Measurements from ENCODE around the gene COPS7A.
A peak's percentile ranks its signal among the peaks of the same experiment; 100 is the strongest.
"Not testable (repeated sequence)": the region's sequence is repeated elsewhere in the genome, so short reads cannot be mapped to it uniquely, and the experiment has no call there.

Gene COPS7A

DNA sequence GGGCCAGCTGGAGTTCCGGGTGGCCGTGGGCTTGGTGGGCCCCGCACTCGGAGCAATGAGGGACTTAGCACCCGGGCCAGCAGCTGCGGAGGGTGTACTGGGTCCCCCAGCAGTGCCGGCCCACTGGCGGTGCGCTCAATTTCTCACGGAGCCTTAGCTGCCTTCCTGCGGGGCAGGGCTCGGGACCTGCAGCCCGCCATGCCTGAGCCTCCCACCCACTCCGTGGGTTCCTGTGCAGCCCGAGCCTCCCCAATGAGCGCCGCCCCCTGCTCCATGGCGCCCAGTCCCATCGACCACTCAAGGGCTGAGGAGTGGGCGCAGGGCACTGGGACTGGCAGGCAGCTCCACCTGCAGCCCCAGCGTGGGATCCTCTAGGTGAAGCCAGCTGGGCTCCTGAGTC is 15.5 kb upstream of the COPS7A start:
- H3K9me3 ChIP-seq (ENCODE audit: control insufficient read depth, low read length); H3K36me3 ChIP-seq (ENCODE audit: control insufficient read depth, insufficient read depth, low read length); H3K27ac ChIP-seq (ENCODE audit: low read depth, low read length, severe bottlenecking); H3K4me1 ChIP-seq (ENCODE audit: control insufficient read depth, insufficient read depth, low read length, poor library complexity, severe bottlenecking); H3K4me3 ChIP-seq (ENCODE audit: extremely low read depth, insufficient read depth, low read length, poor library complexity, severe bottlenecking): not testable (repeated sequence)
- WGBS, 2 experiments (ENCODE audit: insufficient coverage in 2 of 2), result 98 to 99% methylated on average over 18 to 21 of the region's 21 CpGs

DNA sequence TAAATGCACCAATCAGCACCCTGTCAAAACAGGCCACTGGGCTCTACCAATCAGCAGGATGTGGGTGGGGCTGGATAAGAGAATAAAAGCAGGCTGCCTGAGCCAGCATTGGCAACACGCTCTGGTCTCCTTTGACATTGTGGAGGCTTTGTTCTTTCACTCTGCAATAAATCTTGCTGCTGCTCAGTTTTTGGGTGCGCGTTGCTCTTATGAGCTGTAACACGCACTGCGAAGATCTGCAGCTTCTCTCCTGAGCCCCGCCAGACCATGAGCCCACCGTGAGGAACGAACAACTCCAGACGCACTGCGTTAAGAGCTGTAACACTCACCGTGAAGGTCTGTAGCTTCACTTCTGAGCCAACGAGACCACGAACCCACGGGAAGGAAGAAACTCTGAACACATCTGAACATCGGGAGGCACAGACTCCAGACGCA is 14.9 kb upstream of the COPS7A start:
- WGBS, 2 experiments (ENCODE audit: insufficient coverage in 2 of 2), result 92 to 94% methylated on average over 16 of the region's 16 CpGs
- Histone ChIP-seq H3K4me1 (ENCODE audit: control insufficient read depth, insufficient read depth, low read length, poor library complexity, severe bottlenecking) (no peaks in the 10 kb centered on the region), H3K36me3 (ENCODE audit: control insufficient read depth, insufficient read depth, low read length) (no peaks in the 10 kb centered on the region), H3K9me3 (ENCODE audit: control insufficient read depth, low read length) (no peaks in the 10 kb centered on the region), H3K27ac (ENCODE audit: low read depth, low read length, severe bottlenecking) (no peak overlapping the region), H3K4me3 (ENCODE audit: extremely low read depth, insufficient read depth, low read length, poor library complexity, severe bottlenecking) (no peak overlapping the region)

DNA sequence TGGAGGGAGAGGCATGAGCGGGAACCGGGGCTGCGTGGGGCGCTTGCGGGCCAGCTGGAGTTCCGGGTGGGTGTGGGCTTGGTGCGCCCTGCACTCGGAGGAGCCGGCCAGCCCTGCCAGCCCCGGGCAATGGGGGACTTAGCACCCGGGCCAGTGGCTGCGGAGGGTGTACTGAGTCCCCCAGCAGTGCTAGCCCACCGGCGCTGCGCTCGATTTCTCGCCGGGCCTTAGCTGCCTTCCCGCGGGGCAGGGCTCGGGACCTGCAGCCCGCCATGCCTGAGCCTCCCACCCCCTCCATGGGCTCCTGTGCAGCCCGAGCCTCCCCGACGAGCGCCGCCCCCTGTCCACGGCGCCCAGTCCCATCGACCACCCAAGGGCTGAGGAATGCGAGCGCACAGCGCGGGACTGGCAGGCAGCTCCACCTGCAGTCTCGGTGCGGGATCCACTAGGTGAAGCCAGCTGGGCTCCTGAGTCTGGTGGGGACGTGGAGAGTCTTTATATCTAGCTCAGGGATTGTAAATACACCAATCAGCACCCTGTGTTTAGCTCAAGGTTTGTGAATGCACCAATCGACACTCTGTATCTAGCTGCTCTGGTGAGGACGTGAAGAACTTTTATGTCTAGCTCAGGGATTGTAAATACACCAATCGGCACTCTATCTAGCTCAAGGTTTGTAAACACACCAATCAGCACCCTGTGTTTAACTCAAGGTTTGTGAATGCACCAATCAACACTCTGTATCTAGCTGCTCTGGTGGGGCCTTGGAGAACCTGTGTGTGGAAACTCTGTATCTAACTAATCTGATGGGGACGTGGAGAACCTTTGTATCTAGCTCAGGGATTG is 7.6 kb upstream of the COPS7A start:
- not testable (repeated sequence) for H3K27ac ChIP-seq (ENCODE audit: low read depth, low read length, severe bottlenecking); H3K36me3 ChIP-seq (ENCODE audit: control insufficient read depth, insufficient read depth, low read length); H3K9me3 ChIP-seq (ENCODE audit: control insufficient read depth, low read length); H3K4me1 ChIP-seq (ENCODE audit: control insufficient read depth, insufficient read depth, low read length, poor library complexity, severe bottlenecking); H3K4me3 ChIP-seq (ENCODE audit: extremely low read depth, insufficient read depth, low read length, poor library complexity, severe bottlenecking)
- WGBS, 2 experiments (ENCODE audit: insufficient coverage in 2 of 2), result 80 to 96% methylated on average over 1 to 9 of the region's 41 CpGs

DNA sequence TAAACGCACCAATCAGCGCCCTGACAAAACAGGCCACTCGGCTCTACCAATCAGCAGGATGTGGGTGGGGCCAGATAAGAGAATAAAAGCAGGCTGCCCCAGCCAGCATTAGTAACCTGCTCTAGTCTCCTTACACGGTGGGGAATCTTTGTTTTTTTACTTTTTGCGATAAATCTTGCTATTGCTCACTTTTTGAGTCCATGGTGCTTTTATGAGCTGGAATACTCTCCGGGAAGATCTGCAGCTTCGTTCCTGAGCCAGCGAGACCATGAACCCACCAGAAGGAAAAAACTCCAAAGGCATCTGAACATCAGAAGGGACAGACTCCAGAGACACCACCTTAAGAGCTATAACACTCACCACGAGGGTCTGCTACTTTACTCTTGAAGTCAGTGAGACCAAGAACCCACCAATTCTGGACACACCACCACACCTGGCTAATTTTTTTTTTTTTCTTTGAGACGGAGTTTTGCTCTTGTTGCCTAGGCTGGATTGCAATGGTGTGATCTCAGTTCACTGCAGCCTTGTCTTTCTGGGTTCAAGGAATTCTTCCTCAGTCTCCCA is 6.9 kb upstream of the COPS7A start:
- no peaks in the 10 kb centered on the region for H3K36me3 ChIP-seq (ENCODE audit: control insufficient read depth, insufficient read depth, low read length)
- 82 to 86% methylated on average over 6 to 7 of the region's 10 CpGs for WGBS, 2 experiments (ENCODE audit: insufficient coverage in 2 of 2)

DNA sequence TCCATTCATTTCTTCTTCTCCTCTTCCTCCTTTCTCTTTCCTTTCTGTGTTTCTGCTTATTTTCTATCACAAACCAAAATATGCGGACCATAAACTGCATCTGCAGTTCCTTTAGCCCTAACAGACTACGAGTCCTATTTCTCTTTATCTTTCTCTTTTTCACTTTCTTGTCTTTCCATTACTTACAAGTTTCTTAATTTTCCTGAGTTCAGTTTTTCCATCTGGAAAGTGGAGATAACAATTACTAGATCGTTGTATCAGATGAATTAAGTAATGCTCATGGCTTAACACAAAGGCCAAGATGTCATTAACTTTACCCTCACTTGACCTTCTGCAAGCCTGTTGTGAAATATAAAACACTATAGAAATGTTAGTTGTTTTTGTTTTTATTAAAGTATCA is 983 bp upstream of the COPS7A start:
- Histone ChIP-seq H3K9me3 (ENCODE audit: control insufficient read depth, low read length) (no peaks in the 10 kb centered on the region), H3K4me3 (ENCODE audit: extremely low read depth, insufficient read depth, low read length, poor library complexity, severe bottlenecking) (peak overlapping the region; percentile 57), H3K27ac (ENCODE audit: low read depth, low read length, severe bottlenecking) (no peak overlapping the region), H3K36me3 (ENCODE audit: control insufficient read depth, insufficient read depth, low read length) (peaks cover 2% of the 10 kb centered on the region), H3K4me1 (ENCODE audit: control insufficient read depth, insufficient read depth, low read length, poor library complexity, severe bottlenecking) (peaks cover 6% of the 10 kb centered on the region)
- WGBS, 2 experiments (ENCODE audit: insufficient coverage in 2 of 2), result 97 to 100% methylated on average over 2 of the region's 3 CpGs

More for the DNA sequence above, 6.9 kb upstream of the COPS7A start:
- Histone ChIP-seq H3K4me3 (ENCODE audit: extremely low read depth, insufficient read depth, low read length, poor library complexity, severe bottlenecking) (no peak overlapping the region), H3K27ac (ENCODE audit: low read depth, low read length, severe bottlenecking) (no peak overlapping the region), H3K9me3 (ENCODE audit: control insufficient read depth, low read length) (no peaks in the 10 kb centered on the region), H3K4me1 (ENCODE audit: control insufficient read depth, insufficient read depth, low read length, poor library complexity, severe bottlenecking) (no peaks in the 10 kb centered on the region)

DNA sequence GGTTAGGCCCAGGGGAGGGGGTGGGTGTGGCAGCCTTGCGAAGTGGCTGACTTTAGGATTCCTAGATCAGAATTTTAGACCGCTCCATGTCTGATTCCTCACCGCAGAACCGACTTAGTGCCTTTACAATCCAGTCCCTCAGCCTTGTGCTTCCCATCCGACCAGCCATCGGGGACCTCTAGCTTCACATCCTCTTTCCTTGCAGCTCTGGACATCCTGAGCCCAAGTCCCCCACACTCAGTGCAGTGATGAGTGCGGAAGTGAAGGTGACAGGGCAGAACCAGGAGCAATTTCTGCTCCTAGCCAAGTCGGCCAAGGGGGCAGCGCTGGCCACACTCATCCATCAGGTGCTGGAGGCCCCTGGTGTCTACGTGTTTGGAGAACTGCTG is 557 bp downstream of the COPS7A start:
- peak overlapping the region; percentile 89 for H3K27ac ChIP-seq (ENCODE audit: low read depth, low read length, severe bottlenecking)
- WGBS, 2 experiments (ENCODE audit: insufficient coverage in 2 of 2), result 27 to 39% methylated on average over 9 of the region's 10 CpGs
- no peaks in the 10 kb centered on the region for H3K9me3 ChIP-seq (ENCODE audit: control insufficient read depth, low read length)
- H3K4me3 ChIP-seq (ENCODE audit: extremely low read depth, insufficient read depth, low read length, poor library complexity, severe bottlenecking), result peak overlapping the region; percentile 57
- H3K36me3 ChIP-seq (ENCODE audit: control insufficient read depth, insufficient read depth, low read length), result peaks cover 16% of the 10 kb centered on the region
- H3K4me1 ChIP-seq (ENCODE audit: control insufficient read depth, insufficient read depth, low read length, poor library complexity, severe bottlenecking), result peaks cover 6% of the 10 kb centered on the region

DNA sequence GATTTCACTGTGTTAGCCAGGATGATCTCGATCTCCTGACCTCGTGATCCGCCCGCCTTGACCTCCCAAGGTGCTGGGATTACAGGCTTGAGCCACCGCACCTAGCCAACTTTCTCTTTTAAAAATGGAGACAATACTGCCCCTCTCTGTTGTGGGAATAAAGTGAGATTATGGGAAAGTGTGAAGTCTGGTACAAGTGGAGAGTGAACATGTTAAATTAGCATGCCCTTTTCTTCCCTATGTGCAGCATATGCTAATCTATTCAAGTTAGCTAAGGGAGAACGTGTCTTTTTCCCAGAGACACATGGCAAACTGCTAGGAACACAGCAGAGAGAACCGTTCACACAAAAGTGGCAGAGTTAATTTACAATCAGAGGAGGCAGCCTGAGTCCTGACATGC is 1.5 kb downstream of the COPS7A start:
- H3K4me3 ChIP-seq (ENCODE audit: extremely low read depth, insufficient read depth, low read length, poor library complexity, severe bottlenecking), result no peak overlapping the region
- H3K36me3 ChIP-seq (ENCODE audit: control insufficient read depth, insufficient read depth, low read length), result peaks cover 26% of the 10 kb centered on the region
- no peaks in the 10 kb centered on the region for H3K9me3 ChIP-seq (ENCODE audit: control insufficient read depth, low read length)
- no peak overlapping the region for H3K27ac ChIP-seq (ENCODE audit: low read depth, low read length, severe bottlenecking)
- peaks cover 6% of the 10 kb centered on the region for H3K4me1 ChIP-seq (ENCODE audit: control insufficient read depth, insufficient read depth, low read length, poor library complexity, severe bottlenecking)
- WGBS, 2 experiments (ENCODE audit: insufficient coverage in 2 of 2), result 92 to 100% methylated on average over 3 to 6 of the region's 7 CpGs

DNA sequence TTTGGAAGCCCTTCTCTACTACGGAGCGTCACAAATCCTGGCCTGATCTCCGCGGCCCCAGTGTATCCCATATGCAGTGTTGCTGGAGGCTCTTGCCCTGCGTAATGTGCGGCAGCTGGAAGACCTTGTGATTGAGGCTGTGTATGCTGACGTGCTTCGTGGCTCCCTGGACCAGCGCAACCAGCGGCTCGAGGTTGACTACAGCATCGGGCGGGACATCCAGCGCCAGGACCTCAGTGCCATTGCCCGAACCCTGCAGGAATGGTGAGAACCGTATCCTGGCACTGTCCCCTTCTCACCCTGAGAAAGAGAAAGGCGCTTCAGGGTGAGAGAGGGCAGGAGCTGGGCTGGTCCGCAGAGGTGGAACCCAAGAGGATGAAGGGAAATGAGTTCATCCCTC is 5.3 kb downstream of the COPS7A start:
- no peak overlapping the region for H3K27ac ChIP-seq (ENCODE audit: low read depth, low read length, severe bottlenecking)
- H3K36me3 ChIP-seq (ENCODE audit: control insufficient read depth, insufficient read depth, low read length), result peaks cover 44% of the 10 kb centered on the region
- H3K9me3 ChIP-seq (ENCODE audit: control insufficient read depth, low read length), result no peaks in the 10 kb centered on the region
- no peak overlapping the region for H3K4me3 ChIP-seq (ENCODE audit: extremely low read depth, insufficient read depth, low read length, poor library complexity, severe bottlenecking)
- WGBS, 2 experiments (ENCODE audit: insufficient coverage in 2 of 2), result 98 to 99% methylated on average over 18 of the region's 18 CpGs
- peaks cover 6% of the 10 kb centered on the region for H3K4me1 ChIP-seq (ENCODE audit: control insufficient read depth, insufficient read depth, low read length, poor library complexity, severe bottlenecking)

DNA sequence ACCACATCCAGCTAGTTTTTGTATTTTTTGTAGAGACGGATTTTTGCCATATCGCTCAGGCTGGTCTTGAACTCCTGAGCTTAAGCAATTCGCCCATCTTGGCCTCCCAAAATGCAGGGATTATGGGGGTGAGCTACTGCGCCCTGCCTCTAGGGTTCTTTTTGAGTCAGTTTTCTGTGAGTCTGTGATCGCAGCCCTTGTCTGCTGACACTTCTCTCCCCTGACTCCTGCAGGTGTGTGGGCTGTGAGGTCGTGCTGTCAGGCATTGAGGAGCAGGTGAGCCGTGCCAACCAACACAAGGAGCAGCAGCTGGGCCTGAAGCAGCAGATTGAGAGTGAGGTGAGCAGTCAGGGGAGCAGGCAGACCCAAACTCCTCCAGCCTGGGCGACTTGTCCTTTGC is 6.3 kb downstream of the COPS7A start:
- Histone ChIP-seq H3K4me1 (ENCODE audit: control insufficient read depth, insufficient read depth, low read length, poor library complexity, severe bottlenecking) (no peaks in the 10 kb centered on the region), H3K4me3 (ENCODE audit: extremely low read depth, insufficient read depth, low read length, poor library complexity, severe bottlenecking) (no peak overlapping the region), H3K36me3 (ENCODE audit: control insufficient read depth, insufficient read depth, low read length) (peaks cover 47% of the 10 kb centered on the region), H3K9me3 (ENCODE audit: control insufficient read depth, low read length) (no peaks in the 10 kb centered on the region), H3K27ac (ENCODE audit: low read depth, low read length, severe bottlenecking) (no peak overlapping the region)
- 84 to 90% methylated on average over 7 of the region's 8 CpGs for WGBS, 2 experiments (ENCODE audit: insufficient coverage in 2 of 2)

DNA sequence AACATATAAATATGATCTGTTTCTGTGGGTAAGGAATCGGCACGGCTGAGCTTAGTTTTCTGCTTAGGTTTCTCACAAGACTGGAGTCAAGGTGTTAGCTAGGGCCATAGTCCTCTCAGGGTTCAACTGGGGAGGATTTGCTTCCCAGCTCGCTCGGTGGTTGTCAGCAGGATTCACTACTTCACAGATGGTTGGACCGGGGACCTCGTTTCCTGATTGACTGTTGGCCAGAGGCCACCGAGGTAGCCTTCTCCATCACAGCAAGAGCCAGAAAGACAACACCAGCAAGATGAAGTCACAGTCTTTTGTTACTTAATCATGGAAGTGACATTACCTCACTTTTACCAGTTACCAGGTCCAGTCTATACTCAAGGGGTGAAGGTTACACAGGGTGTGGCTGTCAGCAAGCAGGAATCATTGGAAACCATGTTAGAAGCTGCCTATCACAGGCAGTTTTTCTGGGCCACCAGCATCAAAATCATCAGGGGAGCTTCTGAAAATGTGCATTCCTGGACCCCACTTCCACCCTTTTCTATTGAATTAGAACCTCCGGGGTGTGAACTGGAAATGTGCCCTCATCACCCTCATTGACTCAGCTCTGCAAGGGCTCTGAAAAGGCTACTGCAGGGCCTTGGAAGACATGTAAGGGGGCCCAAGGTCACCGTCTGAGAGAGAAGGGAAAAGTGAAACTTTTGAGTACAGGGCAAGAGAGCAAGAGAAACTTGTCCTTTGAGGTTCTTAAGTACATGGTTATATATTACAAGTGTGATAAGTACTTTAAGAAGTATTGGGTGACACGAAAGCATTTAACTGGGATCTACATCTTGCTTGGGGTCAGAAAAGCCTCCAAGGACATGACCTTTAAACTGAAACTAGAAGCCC is 10.9 kb downstream of the COPS7A start:
- H3K36me3 ChIP-seq (ENCODE audit: control insufficient read depth, insufficient read depth, low read length), result peaks cover 27% of the 10 kb centered on the region
- no peak overlapping the region for H3K27ac ChIP-seq (ENCODE audit: low read depth, low read length, severe bottlenecking)
- no peak overlapping the region for H3K4me3 ChIP-seq (ENCODE audit: extremely low read depth, insufficient read depth, low read length, poor library complexity, severe bottlenecking)
- no peaks in the 10 kb centered on the region for H3K4me1 ChIP-seq (ENCODE audit: control insufficient read depth, insufficient read depth, low read length, poor library complexity, severe bottlenecking)
- H3K9me3 ChIP-seq (ENCODE audit: control insufficient read depth, low read length), result no peaks in the 10 kb centered on the region
- WGBS, 2 experiments (ENCODE audit: insufficient coverage in 2 of 2), result 96 to 97% methylated on average over 7 of the region's 10 CpGs
